Endothelial cell of umbilical vein (primary cell): ENCODE data around the gene OR6V1. TPM values are rescaled to one million over a fixed set of nuclear protein-coding genes. Genes with fewer than 3 reads are reported as not detected.

ENCODE experiments used
- BruUV-seq: library from RNA; stranded (reverse); fragments of 400-500 nt; replicated peaks from 2 replicates; lab custom pipeline; 2021; lab: Mats Ljungman, UMichigan
- CTCF ChIA-PET: fragments of 300-600, 350-600 bp; sonication (Branson Sonifier 250); formaldehyde crosslinking; loops from one replicate; lab custom pipeline; 2021; ENCODE audit warnings: antibody characterized with exemption, inconsistent platforms; lab: Charles Lee
- POLR2A ChIA-PET: fragments of 300-600, 350-600 bp; sonication (Branson Sonifier 250); formaldehyde crosslinking; loops from one replicate; lab custom pipeline; 2021; ENCODE audit warnings: antibody characterized with exemption, inconsistent platforms; lab: Charles Lee
- DNase-seq: peaks from one replicate; pipeline ENCODE4 v3.0.0-alpha.2; 2011; ENCODE audit warnings: low read depth, low spot score
- FAIRE-seq: peaks from 2 replicates; lab custom pipeline; 2011; peaks lifted over from hg19 to GRCh38; lab: Jason Lieb, UNC
- H2AFZ ChIP-seq: 2 replicates; pipeline ENCODE4 v1.6.0; 2012; ENCODE audit warnings: low read depth, low read length, control low read depth, inconsistent platforms
- H3K27ac ChIP-seq: 2 replicates; pipeline ENCODE4 v1.5.1; 2011; ENCODE audit warnings: low read depth, mild to moderate bottlenecking, control low read depth, low read length, moderate library complexity; ENCODE audit not compliant: insufficient read depth
- H3K27me3 ChIP-seq, 2 experiments: 2 replicates each; pipeline versions ENCODE4 v1.6.0 to v1.6.1; 2011; ENCODE audit warnings: low read length in 2 of 2, mixed read lengths in 1 of 2; ENCODE audit not compliant: control insufficient read depth in 2 of 2, insufficient read depth in 2 of 2
- H3K36me3 ChIP-seq, 2 experiments: 2 replicates in 1 of 2; 3 replicates in 1 of 2; pipeline ENCODE4 v1.5.1; 2011; ENCODE audit warnings: low read length in 2 of 2, mild to moderate bottlenecking in 1 of 2, moderate library complexity in 1 of 2; ENCODE audit not compliant: control insufficient read depth in 2 of 2, insufficient read depth in 2 of 2; ENCODE audit errors: extremely low read depth in 1 of 2
- H3K4me1 ChIP-seq: 3 replicates; pipeline ENCODE4 v1.5.1; 2011; ENCODE audit warnings: mild to moderate bottlenecking, low read length; ENCODE audit not compliant: control insufficient read depth, insufficient read depth; ENCODE audit errors: extremely low read depth
- H3K4me2 ChIP-seq: 2 replicates; pipeline ENCODE4 v1.6.1; 2011; ENCODE audit warnings: low read length, control low read depth, mixed read lengths; ENCODE audit not compliant: insufficient read depth
- H3K4me3 ChIP-seq, 3 experiments: fragments of 200-600 bp in 1 of 3; sonication (generic), shearing (Covaris generic) in 1 of 3; replicated peaks in 1 of 3; 2 replicates each; pipeline ENCODE4 v1.5.1; 2011 to 2016; ENCODE audit warnings: control low read depth in 3 of 3, low read length in 3 of 3, mild to moderate bottlenecking in 2 of 3, inconsistent platforms in 1 of 3, low read depth in 1 of 3, moderate library complexity in 1 of 3; ENCODE audit not compliant: insufficient read depth in 1 of 3
- H3K79me2 ChIP-seq: 2 replicates; pipeline ENCODE4 v1.6.0; 2012; ENCODE audit warnings: low read length, inconsistent platforms; ENCODE audit not compliant: control insufficient read depth, insufficient read depth
- H3K9ac ChIP-seq: replicated peaks from 2 replicates; pipeline ENCODE3; 2011; ENCODE audit warnings: low read length, control low read depth; ENCODE audit not compliant: insufficient read depth; ENCODE audit errors: extremely low read depth
- H3K9me1 ChIP-seq: replicated peaks from 3 replicates; pipeline ENCODE4 v1.6.0; 2011; ENCODE audit warnings: mild to moderate bottlenecking, low read length; ENCODE audit not compliant: control insufficient read depth, insufficient read depth; ENCODE audit errors: extremely low read depth
- H3K9me3 ChIP-seq: replicated peaks from 2 replicates; pipeline ENCODE4 v1.5.1; 2012; ENCODE audit warnings: low read length, inconsistent platforms; ENCODE audit not compliant: control insufficient read depth, insufficient read depth
- H4K20me1 ChIP-seq: replicated peaks from 2 replicates; pipeline ENCODE3; 2011; ENCODE audit warnings: mild to moderate bottlenecking, low read length; ENCODE audit not compliant: control insufficient read depth, insufficient read depth; ENCODE audit errors: extremely low read depth
- EZH2 ChIP-seq: IDR thresholded peaks from 2 replicates; pipeline ENCODE4 v1.6.1; 2012; ENCODE audit warnings: borderline replicate concordance, low read depth, mild to moderate bottlenecking, moderate library complexity, low read length, inconsistent platforms; ENCODE audit not compliant: severe bottlenecking
- FOS ChIP-seq: IDR thresholded peaks from 2 replicates; pipeline ENCODE4 v1.6.1; 2011; ENCODE audit warnings: mild to moderate bottlenecking, low read length, moderate library complexity, borderline replicate concordance; ENCODE audit not compliant: insufficient read depth
- GATA2 ChIP-seq: IDR thresholded peaks from 2 replicates; pipeline ENCODE4 v1.7.0; 2011; ENCODE audit warnings: low read depth, mild to moderate bottlenecking, moderate library complexity, mixed read lengths, low read length; ENCODE audit not compliant: insufficient read length, insufficient read depth
- JUN ChIP-seq: IDR thresholded peaks from 2 replicates; pipeline ENCODE4 v1.6.1; 2011; ENCODE audit warnings: borderline replicate concordance, low read depth; ENCODE audit not compliant: insufficient read length, insufficient read depth
- MYC ChIP-seq: IDR thresholded peaks from one replicate; pipeline ENCODE4 v1.6.1; 2011; ENCODE audit warnings: mild to moderate bottlenecking, low read depth, low read length
- POLR2A ChIP-seq: IDR thresholded peaks from 2 replicates; pipeline ENCODE4 v1.6.1; 2012; ENCODE audit warnings: low read depth, mild to moderate bottlenecking, control low read depth, low read length
- POLR2AphosphoS5 ChIP-seq: IDR thresholded peaks from 2 replicates; pipeline ENCODE4 v1.6.1; 2012; ENCODE audit warnings: low read depth, mild to moderate bottlenecking, control low read depth, low read length, moderate library complexity; ENCODE audit not compliant: insufficient read depth
- dilution Hi-C: fragments of 300-500 bp; cut with MboI; formaldehyde crosslinking; loops from one replicate; pipeline ENCODE4 v1.15.0; 2019; ENCODE audit warnings: low sequenced_read_pairs; ENCODE audit not compliant: extremely low pct_ligation_motif_present
- intact Hi-C: fragments of 100-400 bp; cut with micrococcal nuclease; formaldehyde crosslinking; loops from one replicate; pipeline ENCODE4 v1.10.0; 2022
- polyA plus RNA-seq, 4 experiments: library from polyadenylated mRNA; depleted of rRNA in 3 of 4; stranded (reverse) in 3 of 4; unstranded in 1 of 4; fragments of >200 nt; gene quantifications; 2 replicates each; pipeline versions ENCODE4 v1.2.1 to v1.2.3, GENCODE V29; 2011 to 2012; ENCODE audit warnings: missing spikeins in 1 of 4
- total RNA-seq: library from RNA; stranded (reverse); gene quantifications from 2 replicates; pipeline ENCODE4 v1.2.3, GENCODE V29; 2021
- TF ChIP-seq, protein P1 (sequence below): IDR thresholded peaks from 2 replicates; pipeline ENCODE4 v1.6.1; 2011; ENCODE audit not compliant: insufficient read depth, insufficient read length
- TF ChIP-seq, protein P2 (sequence below), 2 donors: IDR thresholded peaks; 1 replicate in 1 of 2; 2 replicates in 1 of 2; pipeline ENCODE4 v1.5.1; 2011; ENCODE audit warnings: low read length in 2 of 2, mild to moderate bottlenecking in 2 of 2, moderate library complexity in 2 of 2, control low read depth in 1 of 2, inconsistent platforms in 1 of 2, low read depth in 1 of 2; ENCODE audit not compliant: insufficient read depth in 1 of 2; ENCODE audit errors: extremely low read depth in 1 of 2

OR6V1 gene
- total and polyA plus RNA-seq, 2 donors (not counting 3 experiments of a cell fraction or from before 2014, with no cell fraction given): not detected

DNA sequence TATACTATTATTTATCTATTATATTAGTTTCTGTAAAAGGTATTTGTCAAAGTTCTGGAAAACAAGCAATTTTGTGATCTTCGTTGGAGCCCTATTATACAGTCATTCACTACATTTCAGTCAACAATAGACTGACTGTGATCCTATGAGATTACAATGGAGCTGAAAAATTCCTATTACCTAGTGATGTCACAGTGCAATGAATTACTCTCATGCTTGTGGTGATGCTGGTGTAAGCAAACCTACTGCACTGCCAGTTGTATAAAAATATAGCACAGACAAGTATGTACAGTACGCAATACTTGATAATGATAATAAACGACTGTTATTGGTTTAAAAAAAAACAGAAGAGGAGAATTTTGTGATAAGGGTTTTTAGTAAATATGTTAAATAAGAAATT, 21.4 kb downstream of the OR6V1 start:
- H3K27ac ChIP-seq: no peak overlapping the region
- no peaks in the 10 kb centered on the region for H3K4me1 ChIP-seq
- H2AFZ ChIP-seq: no peak overlapping the region
- DNase-seq (no peak), FAIRE-seq (no peak)
- H3K9me1 ChIP-seq: no peaks in the 10 kb centered on the region
- ChIA-PET CTCF (interaction anchor here (0.6 kb wide), 1 partner anchor 102 kb away, joined by 4 read pairs; no protein-coding TSS in a partner anchor), POLR2A (no interaction called here)
- dilution Hi-C loops: no loop called here
- no peaks in the 10 kb centered on the region for H3K79me2 ChIP-seq
- H3K9ac ChIP-seq: no peak overlapping the region
- H3K4me3 ChIP-seq: no peak overlapping the region
- intact Hi-C loops: no loop called here
- no peaks in the 10 kb centered on the region for H3K27me3 ChIP-seq
- H3K9me3 ChIP-seq: no peaks in the 10 kb centered on the region
- BruUV-seq: no TSS peak
- no peak overlapping the region for H3K4me2 ChIP-seq
- no peaks in the 10 kb centered on the region for H4K20me1 ChIP-seq
- TF ChIP-seq POLR2AphosphoS5 (no peak), POLR2A (no peak), JUN (no peak), GATA2 (no peak), MYC (no peak), FOS (no peak), EZH2 (no peak)
- TF ChIP-seq, protein P1, sequence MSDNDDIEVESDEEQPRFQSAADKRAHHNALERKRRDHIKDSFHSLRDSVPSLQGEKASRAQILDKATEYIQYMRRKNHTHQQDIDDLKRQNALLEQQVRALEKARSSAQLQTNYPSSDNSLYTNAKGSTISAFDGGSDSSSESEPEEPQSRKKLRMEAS: no peak
- TF ChIP-seq, protein P2, sequence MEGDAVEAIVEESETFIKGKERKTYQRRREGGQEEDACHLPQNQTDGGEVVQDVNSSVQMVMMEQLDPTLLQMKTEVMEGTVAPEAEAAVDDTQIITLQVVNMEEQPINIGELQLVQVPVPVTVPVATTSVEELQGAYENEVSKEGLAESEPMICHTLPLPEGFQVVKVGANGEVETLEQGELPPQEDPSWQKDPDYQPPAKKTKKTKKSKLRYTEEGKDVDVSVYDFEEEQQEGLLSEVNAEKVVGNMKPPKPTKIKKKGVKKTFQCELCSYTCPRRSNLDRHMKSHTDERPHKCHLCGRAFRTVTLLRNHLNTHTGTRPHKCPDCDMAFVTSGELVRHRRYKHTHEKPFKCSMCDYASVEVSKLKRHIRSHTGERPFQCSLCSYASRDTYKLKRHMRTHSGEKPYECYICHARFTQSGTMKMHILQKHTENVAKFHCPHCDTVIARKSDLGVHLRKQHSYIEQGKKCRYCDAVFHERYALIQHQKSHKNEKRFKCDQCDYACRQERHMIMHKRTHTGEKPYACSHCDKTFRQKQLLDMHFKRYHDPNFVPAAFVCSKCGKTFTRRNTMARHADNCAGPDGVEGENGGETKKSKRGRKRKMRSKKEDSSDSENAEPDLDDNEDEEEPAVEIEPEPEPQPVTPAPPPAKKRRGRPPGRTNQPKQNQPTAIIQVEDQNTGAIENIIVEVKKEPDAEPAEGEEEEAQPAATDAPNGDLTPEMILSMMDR (IDR thresholded peaks at IDR 0.05; ENCODE audit: extremely low read depth in 1 of 2, insufficient read depth in 1 of 2, low read depth in 1 of 2, low read length in 2 of 2): no peak
- no peaks in the 10 kb centered on the region for H3K36me3 ChIP-seq
